NCI-H226 (cell line): ENCODE measurements around the gene KCNJ12.
"Not testable (repeated sequence)": the region's sequence is repeated elsewhere in the genome, so short reads cannot be mapped to it uniquely, and the experiment has no call there.

ENCODE experiments used
- DNase-seq: peaks from one replicate; pipeline ENCODE4 v3.0.0-alpha.2; 2015

Gene KCNJ12

DNA sequence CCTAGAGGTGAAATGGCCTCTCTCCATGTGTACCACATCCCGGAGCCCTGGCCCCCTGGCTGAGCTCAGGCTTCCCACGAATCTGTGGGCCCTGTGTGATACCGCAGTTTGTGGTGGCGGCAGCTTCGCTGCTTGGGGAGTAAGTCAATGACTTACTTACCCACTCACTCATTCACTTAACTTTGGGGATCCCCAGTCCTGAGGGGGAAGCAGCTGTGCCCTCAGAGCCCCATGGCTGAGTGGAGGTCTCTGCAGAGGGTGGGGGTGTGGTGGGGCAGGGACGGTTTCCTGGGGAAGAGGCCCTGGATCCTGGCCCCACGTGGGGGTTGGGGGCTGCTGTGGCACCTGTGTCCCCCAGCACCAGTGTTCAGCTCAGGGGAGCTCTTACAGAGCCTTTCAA lies 13.2 kb downstream of the KCNJ12 start:
- DNase-seq, result no peak

DNA sequence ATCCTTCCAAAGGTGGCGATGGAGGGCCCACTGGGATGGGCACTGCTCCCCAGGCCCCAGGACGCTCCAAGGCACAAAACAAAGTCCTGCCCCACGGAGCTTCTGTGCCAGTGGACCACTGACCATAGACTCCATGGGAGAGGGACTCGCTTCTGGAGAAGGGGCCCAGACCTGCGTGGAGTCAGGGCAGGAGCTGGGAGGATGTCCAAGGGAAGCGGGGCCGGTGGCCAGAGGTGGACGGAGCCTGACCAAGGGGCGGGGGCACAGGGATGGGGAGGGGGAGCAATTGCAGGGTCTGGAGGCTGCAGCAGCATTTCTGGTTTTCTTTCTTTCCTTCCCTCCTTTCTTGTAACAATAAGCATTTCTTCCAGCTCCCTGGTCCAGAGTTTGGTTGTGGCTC lies 14.1 kb downstream of the KCNJ12 start:
- DNase-seq, result no peak

DNA sequence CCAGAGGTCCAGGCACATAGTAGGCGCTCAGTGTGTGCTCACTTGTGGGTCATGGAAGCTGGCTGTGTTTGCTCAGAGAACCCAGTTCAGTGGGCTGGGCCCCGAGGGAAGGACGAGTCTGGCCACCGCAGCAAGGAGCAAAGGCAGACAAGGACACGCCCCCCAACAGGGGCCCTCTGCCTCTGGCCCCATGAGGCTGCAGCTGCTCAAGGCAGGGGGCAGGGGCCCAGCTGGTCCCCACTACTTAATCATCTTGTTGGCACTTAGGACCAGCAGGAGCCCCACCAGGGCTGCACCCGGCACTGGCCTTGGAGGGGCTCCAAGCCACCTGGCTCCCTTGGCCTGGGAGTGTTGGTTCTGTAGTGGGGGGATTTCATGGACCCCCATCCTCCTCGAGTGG lies 16.1 kb downstream of the KCNJ12 start:
- no peak for DNase-seq

GRCh38 chr17:21394265-21394664 lies 18.1 kb downstream of the KCNJ12 start:
- no peak for DNase-seq

DNA sequence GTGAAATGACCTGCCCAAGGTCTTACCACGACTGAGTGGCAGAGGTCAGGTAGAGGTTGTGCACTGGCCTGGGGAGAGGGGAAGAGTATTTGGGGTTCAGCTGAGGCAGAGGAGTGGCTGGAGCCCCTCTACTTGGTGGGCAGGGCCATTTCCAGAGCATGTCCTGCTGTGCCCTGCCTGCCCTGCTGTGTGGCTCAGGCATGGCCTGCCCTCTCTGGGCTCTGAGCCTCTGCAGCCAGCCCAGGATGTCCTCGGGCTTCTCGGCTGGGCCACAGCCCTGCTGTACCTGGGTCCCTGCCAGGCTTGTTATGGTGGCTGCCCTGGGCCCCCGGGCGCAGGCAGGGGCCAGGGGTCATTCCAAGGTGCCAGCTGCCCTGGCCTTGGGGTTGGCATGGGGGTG lies 19.6 kb downstream of the KCNJ12 start:
- no peak for DNase-seq

GRCh38 chr17:21396237-21396636 lies 20.1 kb downstream of the KCNJ12 start:
- DNase-seq, result no peak

- no peak for DNase-seq
These were observed 21.4 kb downstream of the KCNJ12 start for GRCh38 chr17:21397341-21398190.

DNA sequence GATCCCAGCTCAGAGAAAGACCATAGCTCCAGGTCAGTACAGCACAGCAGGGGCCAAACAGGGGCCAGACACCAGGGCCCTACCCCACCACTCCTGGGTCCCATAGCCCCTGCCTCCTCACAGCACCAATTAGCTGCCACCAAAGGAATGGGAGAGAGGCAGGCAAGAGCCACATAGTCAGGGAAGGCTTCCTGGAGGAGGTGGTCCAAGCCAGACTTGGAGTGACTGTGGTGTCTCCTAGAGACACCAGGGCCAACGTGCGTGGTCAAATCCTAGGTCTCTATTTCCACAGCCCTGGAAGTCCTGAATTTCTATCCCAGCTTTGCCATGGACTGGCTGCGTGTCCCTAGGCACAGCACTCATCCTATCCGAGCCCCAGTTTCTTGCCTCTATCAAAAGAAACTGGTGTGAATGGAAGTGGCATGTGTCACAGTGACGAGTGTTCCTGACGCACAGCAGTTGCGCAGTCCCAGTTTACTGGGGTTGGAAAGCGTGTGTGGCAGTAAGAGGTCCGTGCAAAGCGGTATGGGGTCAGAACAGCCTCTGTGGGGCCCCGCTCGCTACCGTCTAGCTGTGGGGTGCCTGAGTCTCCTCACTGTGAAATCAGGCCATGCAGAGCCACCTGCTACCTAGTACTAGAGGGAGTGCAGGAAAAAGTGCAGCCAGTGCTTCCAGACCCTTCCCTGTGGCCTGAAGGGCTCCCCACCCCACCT lies 23.5 kb downstream of the KCNJ12 start:
- DNase-seq, result no peak

DNA sequence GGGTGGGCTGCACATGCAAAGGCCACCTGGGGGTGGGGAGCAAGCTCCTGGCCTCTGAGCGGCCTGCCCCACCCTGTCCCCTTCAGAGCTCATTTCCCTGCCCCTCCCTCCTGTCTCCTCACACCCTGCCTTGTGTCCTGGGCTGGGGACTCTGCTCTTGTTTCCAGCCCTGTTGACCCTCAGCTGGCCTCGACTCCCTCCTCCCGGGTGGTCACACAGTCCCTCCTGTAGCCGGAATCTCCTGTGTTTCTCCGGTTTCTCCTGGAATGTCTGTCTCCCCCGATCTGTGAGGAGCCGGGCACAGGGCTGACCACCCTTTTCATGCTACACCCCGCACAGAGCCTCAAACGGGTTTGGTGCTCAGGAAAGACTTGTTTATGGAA lies 24.0 kb downstream of the KCNJ12 start:
- DNase-seq, result not testable (repeated sequence)

- no peak for DNase-seq
These were observed 24.8 kb downstream of the KCNJ12 start for GRCh38 chr17:21400816-21401593.

DNA sequence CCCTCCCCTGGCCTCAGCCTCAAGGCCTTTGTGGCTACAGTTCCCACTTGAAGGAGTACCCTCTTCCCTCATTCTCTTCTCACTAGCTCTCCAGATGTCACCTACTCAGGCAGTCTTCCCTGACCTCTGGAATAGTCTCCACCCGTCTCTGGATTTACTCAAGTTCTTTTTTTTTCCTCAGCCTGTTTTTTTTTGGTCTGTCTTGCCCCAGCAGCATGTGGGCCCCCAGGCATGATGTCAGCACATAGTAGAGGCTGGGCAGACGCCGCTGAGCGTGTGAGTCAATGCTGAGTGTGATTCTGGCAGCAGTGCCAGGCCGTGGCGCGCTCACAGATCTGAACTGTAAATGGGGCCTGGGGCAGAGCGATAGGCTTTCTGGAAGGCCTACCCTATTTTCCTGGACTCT lies 26.0 kb downstream of the KCNJ12 start:
- DNase-seq, result peak; percentile 92

DNA sequence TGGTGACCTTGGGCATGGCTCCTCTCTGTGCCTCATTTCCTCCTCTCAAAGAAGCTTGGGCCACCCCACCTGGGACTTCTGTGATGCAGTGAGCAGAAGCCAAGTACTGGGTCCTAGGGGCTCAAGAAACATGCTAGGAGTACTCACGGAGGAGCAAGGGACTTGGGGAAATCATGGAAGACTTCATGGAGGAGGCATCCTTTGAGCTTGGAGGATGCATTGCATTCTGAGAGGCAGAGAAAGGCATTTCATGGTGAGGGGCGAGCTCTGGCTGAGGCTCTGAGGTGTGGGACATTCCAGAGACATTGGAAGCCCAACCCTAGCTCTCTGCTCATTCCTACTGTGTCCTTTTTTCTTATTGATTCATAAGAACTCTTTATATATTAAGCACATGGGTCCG lies 26.8 kb downstream of the KCNJ12 start:
- DNase-seq, result not testable (repeated sequence)

- DNase-seq, result not testable (repeated sequence)
These were observed 27.9 kb downstream of the KCNJ12 start for GRCh38 chr17:21404106-21404505.

DNA sequence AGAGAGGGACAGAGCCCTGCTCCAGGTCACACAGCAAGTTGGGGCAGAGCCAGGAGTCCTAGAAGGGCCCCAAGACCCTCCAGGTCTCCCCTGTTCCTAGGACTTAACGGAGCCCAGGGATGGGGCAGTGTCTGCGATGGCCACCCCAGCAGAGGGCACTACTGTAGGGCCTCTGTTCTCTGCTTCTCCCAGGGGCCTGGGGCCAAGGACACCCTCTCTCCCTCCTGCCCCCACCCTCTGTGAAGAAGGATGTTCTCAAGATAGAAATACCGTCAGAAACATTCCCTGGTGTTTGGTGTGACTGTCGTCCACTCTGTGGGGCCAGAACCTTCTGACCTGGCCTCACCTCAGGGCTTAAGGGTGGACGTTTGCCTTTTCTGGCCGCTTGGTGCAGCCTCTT lies 28.4 kb downstream of the KCNJ12 start:
- DNase-seq, result not testable (repeated sequence)

- DNase-seq, result not testable (repeated sequence)
These were observed 29.0 kb downstream of the KCNJ12 start for GRCh38 chr17:21404956-21405731.

DNA sequence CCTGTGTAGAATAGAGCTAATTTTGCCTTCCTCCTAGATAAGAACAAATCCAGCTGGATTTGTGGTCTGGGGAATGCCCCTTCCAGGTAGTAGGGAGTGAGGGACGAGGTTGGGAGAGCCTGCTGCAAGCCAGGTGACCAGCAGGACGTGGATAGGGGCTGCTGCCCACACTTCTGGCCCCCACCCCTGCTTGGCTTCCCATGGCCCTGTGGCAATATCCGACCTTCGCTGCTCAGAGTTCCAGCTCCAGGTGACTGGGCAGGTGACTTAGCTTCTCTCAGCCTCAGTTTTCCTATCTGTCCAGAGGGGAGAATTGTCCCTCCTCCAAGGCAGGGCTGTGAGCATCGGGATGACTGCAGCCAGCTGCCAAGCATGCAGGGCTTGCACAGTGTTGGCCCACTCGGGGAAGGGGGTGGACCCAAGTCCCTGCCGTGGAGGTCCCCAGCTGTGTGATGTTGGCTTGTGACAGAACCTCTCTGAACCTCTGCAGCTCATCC lies 29.8 kb downstream of the KCNJ12 start:
- not testable (repeated sequence) for DNase-seq

DNA sequence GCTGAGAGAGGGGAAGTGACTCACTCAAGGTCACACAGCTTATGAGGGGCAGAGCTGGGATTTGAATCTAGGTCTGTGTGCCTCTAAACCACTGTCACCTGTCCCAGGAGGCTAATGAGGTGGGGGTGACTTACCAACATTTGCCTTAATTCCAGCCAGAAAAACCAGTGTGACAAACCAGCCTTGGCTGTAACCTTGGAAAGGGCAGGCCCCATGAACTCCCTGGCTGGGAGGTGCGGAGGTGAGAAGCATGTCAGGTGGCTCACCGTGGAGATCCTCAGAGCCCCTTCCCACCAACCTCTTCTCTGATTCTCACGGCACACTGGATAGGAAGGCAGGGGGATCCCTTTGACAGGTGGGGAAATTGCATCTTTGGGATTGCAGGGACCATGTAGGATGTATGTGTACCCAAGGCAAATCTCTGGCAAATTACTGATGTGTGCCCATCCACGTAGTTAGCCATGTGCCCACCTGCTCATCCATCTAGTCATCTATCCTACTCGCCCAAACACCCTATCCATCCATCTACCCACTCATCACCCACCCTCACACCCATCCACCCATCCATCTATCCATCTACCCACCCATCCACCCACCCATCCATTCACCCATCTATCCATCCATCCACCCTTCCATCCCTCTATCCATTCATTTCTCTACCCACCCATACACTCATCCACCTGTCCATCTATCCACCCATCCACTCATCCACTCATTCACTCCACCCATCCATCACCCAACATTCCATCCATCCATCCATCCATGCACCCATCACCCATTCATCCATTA lies 30.7 kb downstream of the KCNJ12 start:
- DNase-seq, result not testable (repeated sequence)

DNA sequence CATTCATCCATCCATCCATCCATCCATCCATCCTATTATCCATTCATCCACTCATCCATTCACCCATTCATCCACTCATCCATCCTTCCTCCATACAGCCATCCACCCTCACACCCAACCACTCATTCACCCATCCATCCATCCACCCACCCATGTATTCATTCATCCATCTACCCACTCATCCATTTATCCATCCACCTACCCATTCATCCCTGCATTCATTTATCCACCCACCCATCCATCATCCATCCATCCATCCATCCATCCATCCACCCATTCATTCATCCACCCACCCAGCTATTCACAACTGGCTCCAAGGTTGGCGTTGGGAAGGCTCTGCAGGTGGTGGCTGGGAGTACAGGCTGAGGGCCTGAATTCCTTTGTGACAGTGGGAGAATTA lies 31.6 kb downstream of the KCNJ12 start:
- not testable (repeated sequence) for DNase-seq

DNA sequence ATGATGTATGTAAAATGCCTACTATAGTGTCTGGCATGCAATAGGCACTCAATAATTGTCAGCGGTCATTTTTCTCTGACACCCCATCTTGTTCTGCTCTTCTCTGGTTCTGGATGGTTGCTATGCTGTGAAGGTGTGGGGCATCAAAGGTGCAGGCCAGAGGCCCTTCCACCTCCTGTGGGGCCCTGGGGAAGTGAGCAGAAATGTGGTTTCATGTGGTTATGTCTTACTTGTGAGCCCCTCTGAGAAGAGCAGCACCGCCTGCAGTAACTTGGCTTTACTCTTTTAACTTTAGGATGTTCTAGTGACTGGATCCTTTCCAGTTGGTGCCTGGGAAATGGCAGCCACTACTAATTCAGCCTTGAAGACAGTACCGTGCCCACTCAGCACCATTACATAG lies 32.1 kb downstream of the KCNJ12 start:
- DNase-seq, result not testable (repeated sequence)

DNA sequence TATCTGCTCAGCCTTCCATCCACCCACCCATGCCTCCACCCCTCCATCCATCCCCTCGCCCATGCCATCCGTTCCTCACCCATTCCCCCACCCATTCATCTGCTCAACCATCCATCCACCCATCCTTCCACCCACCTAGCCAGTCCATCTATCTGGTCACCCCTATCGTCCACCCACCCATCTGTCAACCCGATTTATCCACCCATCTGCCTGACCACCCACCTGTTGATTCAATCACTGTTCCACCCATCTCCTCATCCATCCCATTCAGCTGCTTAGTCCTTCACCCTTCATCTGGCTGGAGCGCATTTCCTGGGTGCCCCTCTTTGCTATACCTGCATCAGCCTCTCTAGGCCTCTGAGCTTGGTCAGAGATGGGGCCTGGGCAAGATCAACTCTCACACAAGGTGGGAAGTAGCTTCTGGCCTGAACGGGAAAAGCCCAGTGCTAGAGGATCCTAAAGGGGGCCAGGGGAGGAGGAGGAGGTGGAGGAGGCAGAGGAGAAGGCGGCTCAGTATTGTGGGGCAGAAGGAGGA lies 32.7 kb downstream of the KCNJ12 start:
- not testable (repeated sequence) for DNase-seq

- DNase-seq, result not testable (repeated sequence)
These were observed 33.2 kb downstream of the KCNJ12 start for GRCh38 chr17:21409388-21409787.
